Breast epithelium (tissue), 4 donors: ENCODE data around the gene ASTN1. TPM values are rescaled to one million over a fixed set of nuclear protein-coding genes. Genes with fewer than 3 reads are reported as not detected.
A peak's percentile ranks its signal among the peaks of the same experiment; 100 is the strongest.

Experiments
- DNase-seq, 2 donors: peaks; one replicate each; pipeline ENCODE4 v3.0.0-alpha.2; 2019; ENCODE audit warnings: low spot score in 2 of 2
- H3K27ac ChIP-seq, 2 donors: fragments of 200-600 bp; sonication (generic) in 1 of 2; one replicate each; pipeline ENCODE4 v1.5.1; 2016 to 2019; ENCODE audit warnings: mild to moderate bottlenecking in 1 of 2
- H3K27me3 ChIP-seq, 2 donors: fragments of 200-600 bp; sonication (generic) in 1 of 2; one replicate each; pipeline versions ENCODE4 v1.5.1 to v1.6.0; 2017 to 2019; ENCODE audit warnings: control low read depth in 1 of 2, mild to moderate bottlenecking in 1 of 2
- H3K36me3 ChIP-seq: fragments of 200-600 bp; one replicate; pipeline ENCODE4 v1.5.1; 2019
- H3K4me1 ChIP-seq, 2 donors: fragments of 200-600 bp; sonication (generic); one replicate each; pipeline ENCODE4 v1.5.1; 2016 to 2019; ENCODE audit warnings: control low read depth in 1 of 2
- H3K4me3 ChIP-seq, 3 donors: fragments of 200-600 bp; sonication (generic); 1 replicate in 2 of 3; 2 replicates in 1 of 3; pipeline ENCODE4 v1.5.1; 2016 to 2019; ENCODE audit warnings: mild to moderate bottlenecking in 3 of 3, moderate library complexity in 2 of 3
- H3K9me3 ChIP-seq, 2 donors: fragments of 200-600 bp; sonication (generic) in 1 of 2; one replicate each; pipeline ENCODE4 v1.5.1; 2016 to 2019; ENCODE audit warnings: control low read depth in 1 of 2
- CTCF ChIP-seq, 3 donors: fragments of 450-650 bp; IDR thresholded peaks; one replicate each; pipeline ENCODE4 v1.5.1; 2016 to 2017; ENCODE audit warnings: antibody characterized with exemption in 3 of 3, mild to moderate bottlenecking in 3 of 3, moderate library complexity in 3 of 3
- POLR2A ChIP-seq: fragments of 450-650 bp; IDR thresholded peaks from one replicate; pipeline ENCODE4 v1.6.1; 2016; ENCODE audit warnings: antibody characterized with exemption, mild to moderate bottlenecking, moderate library complexity
- POLR2AphosphoS5 ChIP-seq, 3 donors: sonication (generic); formaldehyde crosslinking; IDR thresholded peaks; one replicate each; pipeline ENCODE4 v1.6.1; 2017; ENCODE audit warnings: antibody characterized with exemption in 3 of 3
- intact Hi-C: fragments of 100-400 bp; cut with DNase I; formaldehyde crosslinking; loops from one replicate; pipeline ENCODE4 v1.15.1; 2023; ENCODE audit warnings: low total_unique reads
- total RNA-seq, 3 donors: library from RNA; depleted of rRNA; stranded (reverse); fragments of >200 nt; gene quantifications; one replicate each; pipeline ENCODE4 v1.1.0, GENCODE V29; 2016

The ASTN1 gene
- total RNA-seq, 3 donors from 2014 or later: 0.16 to 1.5 (median 0.33) TPM

- TF ChIP-seq CTCF (IDR thresholded peaks at IDR 0.05) (no peak), POLR2AphosphoS5 (IDR thresholded peaks at IDR 0.05) (no peak), POLR2A (no peak)
- DNase-seq: peak in 1 of 2 donors; percentile 37
- intact Hi-C loops: no loop called here
- H3K36me3 ChIP-seq: no peaks in the 10 kb centered on the region
- H3K27ac ChIP-seq: no peak overlapping the region
- no peaks in the 10 kb centered on the region for H3K27me3 ChIP-seq
- H3K4me1 ChIP-seq: no peaks in the 10 kb centered on the region
- H3K4me3 ChIP-seq: no peak overlapping the region
- no peaks in the 10 kb centered on the region for H3K9me3 ChIP-seq
Measured at GRCh38 chr1:176829261-176829660, 335.3 kb downstream of the ASTN1 start.

- Histone ChIP-seq H3K9me3 (no peaks in the 10 kb centered on the region), H3K4me1 (no peaks in the 10 kb centered on the region), H3K27ac (no peak overlapping the region), H3K27me3 (no peaks in the 10 kb centered on the region), H3K36me3 (no peaks in the 10 kb centered on the region), H3K4me3 (no peak overlapping the region)
- TF ChIP-seq POLR2AphosphoS5 (IDR thresholded peaks at IDR 0.05) (no peak), CTCF (IDR thresholded peaks at IDR 0.05) (no peak), POLR2A (no peak)
- DNase-seq: no peak
- intact Hi-C loops: no loop called here
Measured at GRCh38 chr1:176826265-176826664, 338.2 kb downstream of the ASTN1 start.

- Histone ChIP-seq H3K36me3 (no peaks in the 10 kb centered on the region), H3K4me1 (no peaks in the 10 kb centered on the region), H3K27me3 (no peaks in the 10 kb centered on the region), H3K9me3 (no peaks in the 10 kb centered on the region), H3K4me3 (no peak overlapping the region), H3K27ac (no peak overlapping the region)
- DNase-seq: no peak
- intact Hi-C loops: no loop called here
- no peak for TF ChIP-seq POLR2A
- no peak for TF ChIP-seq CTCF (IDR thresholded peaks at IDR 0.05)
- TF ChIP-seq POLR2AphosphoS5 (IDR thresholded peaks at IDR 0.05): no peak
Measured at GRCh38 chr1:176820391-176821031, 344.0 kb downstream of the ASTN1 start.

- intact Hi-C loops: no loop called here
- no peak overlapping the region for H3K27ac ChIP-seq
- H3K27me3 ChIP-seq: no peaks in the 10 kb centered on the region
- no peak for DNase-seq
- no peaks in the 10 kb centered on the region for H3K36me3 ChIP-seq
- no peaks in the 10 kb centered on the region for H3K9me3 ChIP-seq
- H3K4me1 ChIP-seq: no peaks in the 10 kb centered on the region
- no peak overlapping the region for H3K4me3 ChIP-seq
- TF ChIP-seq POLR2AphosphoS5 (IDR thresholded peaks at IDR 0.05): no peak
- no peak for TF ChIP-seq POLR2A
- no peak for TF ChIP-seq CTCF (IDR thresholded peaks at IDR 0.05)
Measured at GRCh38 chr1:176816232-176816631, 348.3 kb downstream of the ASTN1 start.

GRCh38 chr1:176815621-176816020, 348.9 kb downstream of the ASTN1 start:
- H3K9me3 ChIP-seq: no peaks in the 10 kb centered on the region
- no peaks in the 10 kb centered on the region for H3K36me3 ChIP-seq
- no peaks in the 10 kb centered on the region for H3K4me1 ChIP-seq
- H3K27ac ChIP-seq: no peak overlapping the region
- H3K27me3 ChIP-seq: no peaks in the 10 kb centered on the region
- TF ChIP-seq POLR2A (no peak), POLR2AphosphoS5 (IDR thresholded peaks at IDR 0.05) (no peak), CTCF (IDR thresholded peaks at IDR 0.05) (no peak)
- no peak overlapping the region for H3K4me3 ChIP-seq
- intact Hi-C loops: no loop called here
- DNase-seq: no peak
